ENCODE data around the gene TMEM140. TPM values are rescaled to one million over a fixed set of nuclear protein-coding genes. Genes with fewer than 3 reads are reported as not detected.
"Not testable (repeated sequence)": the region's sequence is repeated elsewhere in the genome, so short reads cannot be mapped to it uniquely, and the experiment has no call there.

TMEM140 gene
- total RNA-seq, 1 donor from 2014 or later: 59.7 TPM

- DNase-seq (ENCODE audit: low read depth in 2 of 2): not testable (repeated sequence)
Measured at GRCh38 chr7:135173916-135174315, 26.0 kb downstream of the TMEM140 start.

- no peak for DNase-seq (ENCODE audit: low read depth in 2 of 2)
Measured at GRCh38 chr7:135174941-135175340, 27.1 kb downstream of the TMEM140 start.

GRCh38 chr7:135175931-135176330 lies 28.1 kb downstream of the TMEM140 start:
- DNase-seq (ENCODE audit: low read depth in 2 of 2): no peak

- DNase-seq (ENCODE audit: low read depth in 2 of 2): no peak
Measured at GRCh38 chr7:135177028-135177696, 29.3 kb downstream of the TMEM140 start.

DNA sequence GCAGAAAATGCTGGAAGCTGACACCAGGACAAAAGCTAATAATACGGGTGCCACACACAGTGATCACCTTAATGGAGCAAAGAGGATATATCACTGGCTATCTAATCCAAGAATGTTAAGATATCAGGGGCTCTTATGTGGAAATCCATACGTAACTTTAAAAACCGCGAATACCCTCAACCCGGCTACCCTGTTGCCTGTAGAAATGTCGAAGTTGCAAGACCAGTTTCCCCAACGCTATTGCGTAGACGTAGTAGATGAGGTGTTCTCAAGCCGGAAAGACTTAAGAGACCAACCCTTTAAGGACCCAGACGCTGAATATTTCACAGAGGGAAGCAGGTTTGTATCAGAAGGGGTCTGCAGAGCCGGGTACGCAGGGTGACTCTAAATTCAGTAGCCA lies 30.5 kb downstream of the TMEM140 start:
- DNase-seq (ENCODE audit: low read depth in 2 of 2): no peak

- no peak for DNase-seq (ENCODE audit: low read depth in 2 of 2)
Measured at GRCh38 chr7:135179321-135179925, 31.6 kb downstream of the TMEM140 start.

GRCh38 chr7:135180122-135180521 lies 32.2 kb downstream of the TMEM140 start:
- DNase-seq (ENCODE audit: low read depth in 2 of 2): no peak

- DNase-seq (ENCODE audit: low read depth in 2 of 2): no peak
Measured at GRCh38 chr7:135181261-135181928, 33.5 kb downstream of the TMEM140 start.

GRCh38 chr7:135181929-135182678 lies 34.2 kb downstream of the TMEM140 start:
- no peak for DNase-seq (ENCODE audit: low read depth in 2 of 2)

DNA sequence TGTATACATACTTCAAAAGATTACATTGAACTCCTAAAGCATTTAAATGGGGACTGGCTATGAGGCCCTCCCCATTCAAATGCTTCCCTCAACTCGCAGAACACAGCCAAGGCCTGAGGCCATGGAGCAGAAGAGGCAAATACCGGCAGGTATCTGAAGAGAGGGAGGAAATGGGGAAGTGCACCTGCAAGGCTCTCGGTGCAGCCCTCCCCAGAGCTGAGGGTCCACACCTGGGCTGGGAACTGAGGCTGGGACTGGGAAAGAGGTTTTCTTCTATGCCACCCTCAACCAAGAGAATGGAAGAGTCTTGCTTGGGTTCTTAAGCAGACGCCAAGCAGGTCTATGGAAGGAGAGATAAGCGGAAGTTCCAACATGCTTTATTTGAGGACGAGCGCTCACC lies 35.6 kb downstream of the TMEM140 start:
- DNase-seq (ENCODE audit: low read depth in 2 of 2): no peak

DNA sequence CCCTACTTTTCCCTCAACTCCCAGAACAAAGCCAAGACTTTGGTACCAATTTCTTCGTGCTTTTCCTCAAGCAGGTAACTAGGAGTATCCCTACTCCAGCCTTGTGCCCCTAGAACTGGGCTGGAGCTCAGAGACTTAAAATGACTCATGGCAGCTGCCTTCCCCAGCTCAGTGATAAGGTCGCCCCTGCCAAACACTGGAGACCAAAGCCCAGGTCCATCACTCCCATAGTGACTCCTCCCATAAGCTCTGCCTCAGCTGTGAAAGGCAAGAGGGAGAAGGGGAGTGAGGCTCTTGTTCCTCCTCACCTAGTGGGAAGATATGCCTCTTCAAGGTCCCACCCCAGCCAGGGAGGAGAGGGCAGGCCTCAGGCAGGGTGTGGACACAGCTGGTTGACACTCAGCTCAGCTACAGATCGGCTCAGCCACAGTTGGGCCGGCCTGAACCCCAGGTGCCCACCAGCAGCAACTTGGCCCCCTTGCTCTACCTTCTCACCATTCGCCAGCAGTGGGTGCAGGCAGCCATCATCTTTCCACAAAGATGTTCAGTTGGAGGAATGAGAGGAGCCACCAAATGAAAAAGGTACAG lies 36.5 kb downstream of the TMEM140 start:
- no peak for DNase-seq (ENCODE audit: low read depth in 2 of 2)

- no peak for DNase-seq (ENCODE audit: low read depth in 2 of 2)
Measured at GRCh38 chr7:135185471-135186260, 37.8 kb downstream of the TMEM140 start.

DNA sequence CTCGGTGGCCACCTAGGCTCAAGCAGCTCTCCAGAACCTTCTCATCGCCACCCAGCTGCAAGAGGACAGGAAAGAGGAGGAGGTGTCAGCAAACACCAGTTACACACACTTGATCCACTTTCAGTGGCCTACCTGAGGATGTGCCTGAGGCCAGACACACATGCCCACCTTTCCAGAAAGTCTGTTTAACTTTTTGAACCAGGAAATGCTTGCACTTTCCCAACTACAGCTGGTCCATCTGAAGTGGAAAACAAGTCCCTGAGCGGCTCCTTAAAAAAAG lies 38.3 kb downstream of the TMEM140 start:
- DNase-seq (ENCODE audit: low read depth in 2 of 2): no peak

- DNase-seq (ENCODE audit: low read depth in 2 of 2): no peak
Measured at GRCh38 chr7:135186841-135187253, 39.0 kb downstream of the TMEM140 start.

DNA sequence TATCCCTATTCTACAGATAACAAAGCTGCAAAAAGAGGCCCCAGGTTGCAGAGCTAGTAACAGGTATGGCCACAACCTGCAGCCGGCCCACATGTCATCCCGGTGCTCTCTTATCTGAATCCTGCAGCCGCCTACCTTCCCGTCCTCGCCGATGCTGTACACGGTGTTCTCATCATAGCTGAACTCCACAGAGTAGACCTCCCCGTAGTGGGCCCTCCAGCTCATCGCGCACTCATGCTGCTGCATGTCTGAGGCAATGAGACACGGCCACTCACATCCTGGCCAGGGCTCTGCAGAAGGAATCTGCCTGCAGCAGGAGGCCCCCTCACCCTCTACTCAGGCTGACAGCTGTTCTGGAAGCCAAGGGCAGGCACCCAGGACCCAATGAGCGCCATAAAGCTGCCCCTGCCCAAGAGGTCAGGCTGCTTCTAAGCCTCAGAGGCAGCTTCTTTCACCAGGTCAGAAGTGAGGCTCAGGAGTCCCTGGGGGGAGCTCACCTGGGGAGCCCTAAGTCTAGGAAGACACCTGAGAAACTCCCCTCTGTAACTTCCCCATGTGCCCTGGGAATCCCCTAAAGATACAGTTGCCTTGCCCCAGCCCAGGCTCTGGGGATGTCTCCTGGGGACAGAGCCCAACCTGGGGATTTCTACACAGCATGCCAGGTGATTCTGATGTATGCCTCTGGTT lies 40.6 kb downstream of the TMEM140 start:
- no peak for DNase-seq (ENCODE audit: low read depth in 2 of 2)

GRCh38 chr7:135189221-135189662 lies 41.4 kb downstream of the TMEM140 start:
- no peak for DNase-seq (ENCODE audit: low read depth in 2 of 2)

GRCh38 chr7:135189961-135190360 lies 42.1 kb downstream of the TMEM140 start:
- no peak for DNase-seq (ENCODE audit: low read depth in 2 of 2)

DNA sequence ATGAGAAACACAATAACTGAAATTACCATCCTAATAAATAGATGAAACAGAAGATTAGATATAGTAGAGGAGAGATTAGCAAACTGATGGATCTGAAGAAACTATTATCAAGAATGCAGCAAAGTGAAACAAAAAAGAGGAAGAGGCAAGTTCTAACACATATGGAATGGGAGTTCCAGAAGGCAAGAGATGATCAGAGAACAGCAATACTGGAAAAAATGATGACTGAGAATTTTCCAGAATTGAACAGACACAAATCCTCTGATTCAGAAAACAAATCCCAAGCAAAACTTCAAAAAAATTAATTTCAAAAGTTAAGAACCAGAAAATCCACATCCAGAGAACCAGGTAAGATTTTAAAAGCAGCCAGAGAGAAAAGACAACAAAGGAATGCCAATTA lies 42.8 kb downstream of the TMEM140 start:
- DNase-seq (ENCODE audit: low read depth in 2 of 2): no peak

GRCh38 chr7:135192914-135193536 lies 45.2 kb downstream of the TMEM140 start:
- DNase-seq (ENCODE audit: low read depth in 2 of 2): no peak

DNA sequence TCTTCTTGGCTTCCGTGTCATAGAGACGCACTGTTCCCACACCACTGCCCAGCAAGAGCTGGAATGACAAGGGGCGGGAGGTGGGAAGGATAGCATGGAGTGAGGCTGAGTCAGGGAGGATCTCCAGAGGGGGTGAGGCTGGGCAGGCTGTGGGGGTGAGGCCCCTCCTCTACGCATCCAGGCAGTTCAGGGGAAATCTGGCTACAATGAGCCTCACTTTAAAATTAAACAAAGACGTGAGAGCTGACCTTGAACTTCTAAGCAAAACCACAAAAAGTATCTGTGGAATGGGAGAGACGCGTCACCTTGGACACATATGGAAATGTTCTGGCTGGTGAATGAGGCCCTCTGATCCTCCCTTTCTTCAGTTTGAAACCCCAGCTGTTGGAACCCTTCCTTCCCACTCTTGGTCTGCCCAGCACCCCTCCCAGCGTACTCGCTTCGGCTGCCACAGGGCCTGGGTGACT lies 45.8 kb downstream of the TMEM140 start:
- DNase-seq (ENCODE audit: low read depth in 2 of 2): no peak
